ENCODE results near the gene NEK7.

The NEK7 gene

GRCh38 chr1:198271467-198271866 is 114.7 kb downstream of the NEK7 start:
- no peak overlapping the region for H3K27ac ChIP-seq
- TF ChIP-seq CTCF (conservative IDR thresholded peaks at IDR 0.05) (no peak), ZFX (IDR thresholded peaks at IDR 0.05) (no peak)

GRCh38 chr1:198272492-198272891 is 115.7 kb downstream of the NEK7 start:
- H3K27ac ChIP-seq: no peak overlapping the region

GRCh38 chr1:198273748-198274295 is 117.0 kb downstream of the NEK7 start:
- no peak for TF ChIP-seq ZFX (IDR thresholded peaks at IDR 0.05)
- no peak for TF ChIP-seq CTCF (conservative IDR thresholded peaks at IDR 0.05)
- no peak overlapping the region for H3K27ac ChIP-seq

More at GRCh38 chr1:198272492-198272891, 115.7 kb downstream of the NEK7 start:
- TF ChIP-seq ZFX (IDR thresholded peaks at IDR 0.05) (no peak), CTCF (conservative IDR thresholded peaks at IDR 0.05) (no peak)

- TF ChIP-seq CTCF (conservative IDR thresholded peaks at IDR 0.05) (no peak), ZFX (IDR thresholded peaks at IDR 0.05) (no peak)
- H3K27ac ChIP-seq: no peak overlapping the region
These were observed 118.8 kb downstream of the NEK7 start for GRCh38 chr1:198275597-198275996.

GRCh38 chr1:198276241-198276640 is 119.4 kb downstream of the NEK7 start:
- no peak for TF ChIP-seq CTCF (conservative IDR thresholded peaks at IDR 0.05)
- no peak for TF ChIP-seq ZFX (IDR thresholded peaks at IDR 0.05)
- no peak overlapping the region for H3K27ac ChIP-seq

- no peak for TF ChIP-seq CTCF (conservative IDR thresholded peaks at IDR 0.05)
- no peak for TF ChIP-seq ZFX (IDR thresholded peaks at IDR 0.05)
- H3K27ac ChIP-seq: no peak overlapping the region
These were observed 122.1 kb downstream of the NEK7 start for GRCh38 chr1:198278943-198279342.

- H3K27ac ChIP-seq: no peak overlapping the region
- TF ChIP-seq CTCF (conservative IDR thresholded peaks at IDR 0.05): no peak
- TF ChIP-seq ZFX (IDR thresholded peaks at IDR 0.05): no peak
These were observed 123.3 kb downstream of the NEK7 start for GRCh38 chr1:198280080-198280479.

Measured in C4-2B (cell line).